OCI-LY1 (cell line): Measurements from ENCODE around the gene MTNR1B.

Experiments used
- H2AFZ ChIP-seq: fragments of 200-600 bp; sonication (generic), shearing (Covaris generic); 2 replicates; pipeline ENCODE4 v1.6.0; 2014; ENCODE audit warnings: antibody characterized with exemption, mild to moderate bottlenecking, low read length
- H3F3A ChIP-seq: fragments of 200-600 bp; sonication (generic), shearing (Covaris generic); 2 replicates; pipeline ENCODE4 v1.6.0; 2014; ENCODE audit warnings: mild to moderate bottlenecking, antibody characterized with exemption, low read length, moderate library complexity; ENCODE audit not compliant: insufficient read depth
- H3K27ac ChIP-seq: fragments of 200-600 bp; sonication (generic); 2 replicates; pipeline ENCODE4 v1.5.1; 2014; ENCODE audit warnings: low read length, mixed run types, mild to moderate bottlenecking, low read depth; ENCODE audit not compliant: poor library complexity, severe bottlenecking
- H3K27me3 ChIP-seq: fragments of 200-600 bp; sonication (generic); 2 replicates; pipeline ENCODE4 v1.6.0; 2014; ENCODE audit warnings: antibody characterized with exemption, mild to moderate bottlenecking, low read length, moderate library complexity; ENCODE audit not compliant: insufficient read depth
- H3K36me3 ChIP-seq: fragments of 200-600 bp; sonication (generic); 2 replicates; pipeline ENCODE4 v1.6.1; 2014; ENCODE audit warnings: mild to moderate bottlenecking, antibody characterized with exemption, low read length, moderate library complexity, mixed read lengths; ENCODE audit not compliant: insufficient read depth
- H3K4me1 ChIP-seq: fragments of 200-600 bp; sonication (generic); 2 replicates; pipeline ENCODE4 v1.5.1; 2014; ENCODE audit warnings: mild to moderate bottlenecking, low read length, moderate library complexity; ENCODE audit not compliant: insufficient read depth, severe bottlenecking
- H3K4me2 ChIP-seq: fragments of 200-600 bp; sonication (generic), shearing (Covaris generic); 2 replicates; pipeline ENCODE4 v1.6.1; 2014; ENCODE audit warnings: low read length
- H3K4me3 ChIP-seq: fragments of 200-600 bp; sonication (generic); 2 replicates; pipeline ENCODE4 v1.5.1; 2014; ENCODE audit warnings: low read length, low read depth, mild to moderate bottlenecking, mixed read lengths; ENCODE audit not compliant: poor library complexity, severe bottlenecking
- H3K79me2 ChIP-seq: fragments of 200-600 bp; shearing (Covaris generic); 2 replicates; pipeline ENCODE4 v1.6.1; 2016; ENCODE audit warnings: mixed run types, low read length, mixed read lengths; ENCODE audit not compliant: insufficient read depth
- H3K9ac ChIP-seq: fragments of 200-600 bp; sonication (generic), shearing (Covaris generic); 2 replicates; pipeline ENCODE4 v1.6.1; 2014; ENCODE audit warnings: mild to moderate bottlenecking, low read length, mixed read lengths
- H3K9me2 ChIP-seq: fragments of 200-600 bp; sonication (generic), shearing (Covaris generic); 2 replicates; pipeline ENCODE4 v1.6.1; 2014; ENCODE audit warnings: low read depth, mild to moderate bottlenecking, low read length, mixed read lengths
- H3K9me3 ChIP-seq: fragments of 200-600 bp; shearing (Covaris generic); 2 replicates; pipeline ENCODE4 v1.6.1; 2014; ENCODE audit warnings: low read length, mixed read lengths
- H4K20me1 ChIP-seq: fragments of 200-600 bp; sonication (generic), shearing (Covaris generic); 2 replicates; pipeline ENCODE4 v1.6.0; 2016; ENCODE audit warnings: mild to moderate bottlenecking, low read length; ENCODE audit not compliant: insufficient read depth
- EZH2 ChIP-seq: fragments of 200-600 bp; sonication (generic), shearing (Covaris generic); IDR thresholded peaks from 2 replicates; pipeline ENCODE4 v1.8.0; 2017; ENCODE audit warnings: borderline replicate concordance, mixed run types, mild to moderate bottlenecking, antibody characterized with exemption, low read length, moderate library complexity, mixed read lengths
- TF ChIP-seq, protein P1 (sequence below): fragments of 200-600 bp; sonication (generic), shearing (Covaris generic); IDR thresholded peaks from 2 replicates; pipeline ENCODE4 v1.5.1; 2017; ENCODE audit warnings: mild to moderate bottlenecking, antibody characterized with exemption, low read length, moderate library complexity, mixed read lengths

MTNR1B gene

DNA sequence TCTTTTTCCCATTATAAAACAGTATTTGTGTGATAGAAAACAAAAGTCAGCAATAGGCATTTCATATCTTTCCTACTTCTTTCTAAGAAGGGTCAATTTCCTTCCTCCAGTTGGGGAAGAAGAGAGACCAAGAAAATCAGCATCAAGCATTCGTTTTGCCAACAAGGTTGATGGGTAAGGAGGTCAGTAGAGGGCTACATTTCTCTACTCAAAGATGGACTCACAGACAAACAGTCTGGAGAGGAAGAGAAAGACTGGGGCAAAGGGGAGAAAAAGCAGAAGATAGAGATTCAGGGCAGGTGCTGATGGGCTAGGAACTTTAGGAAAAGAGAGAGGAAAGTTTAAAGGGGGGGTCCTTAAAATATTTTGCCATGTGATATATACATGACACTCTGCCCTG is 8.6 kb upstream of the MTNR1B start:
- TF ChIP-seq, protein P1, sequence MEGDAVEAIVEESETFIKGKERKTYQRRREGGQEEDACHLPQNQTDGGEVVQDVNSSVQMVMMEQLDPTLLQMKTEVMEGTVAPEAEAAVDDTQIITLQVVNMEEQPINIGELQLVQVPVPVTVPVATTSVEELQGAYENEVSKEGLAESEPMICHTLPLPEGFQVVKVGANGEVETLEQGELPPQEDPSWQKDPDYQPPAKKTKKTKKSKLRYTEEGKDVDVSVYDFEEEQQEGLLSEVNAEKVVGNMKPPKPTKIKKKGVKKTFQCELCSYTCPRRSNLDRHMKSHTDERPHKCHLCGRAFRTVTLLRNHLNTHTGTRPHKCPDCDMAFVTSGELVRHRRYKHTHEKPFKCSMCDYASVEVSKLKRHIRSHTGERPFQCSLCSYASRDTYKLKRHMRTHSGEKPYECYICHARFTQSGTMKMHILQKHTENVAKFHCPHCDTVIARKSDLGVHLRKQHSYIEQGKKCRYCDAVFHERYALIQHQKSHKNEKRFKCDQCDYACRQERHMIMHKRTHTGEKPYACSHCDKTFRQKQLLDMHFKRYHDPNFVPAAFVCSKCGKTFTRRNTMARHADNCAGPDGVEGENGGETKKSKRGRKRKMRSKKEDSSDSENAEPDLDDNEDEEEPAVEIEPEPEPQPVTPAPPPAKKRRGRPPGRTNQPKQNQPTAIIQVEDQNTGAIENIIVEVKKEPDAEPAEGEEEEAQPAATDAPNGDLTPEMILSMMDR = no peak
- no peak for TF ChIP-seq EZH2
- H3K79me2 ChIP-seq = no peaks in the 10 kb centered on the region
- H3K4me3 ChIP-seq = no peak overlapping the region
- H3K36me3 ChIP-seq = no peaks in the 10 kb centered on the region
- no peaks in the 10 kb centered on the region for H3F3A ChIP-seq
- H3K4me1 ChIP-seq = no peaks in the 10 kb centered on the region
- no peaks in the 10 kb centered on the region for H3K9me2 ChIP-seq
- no peak overlapping the region for H3K9ac ChIP-seq
- no peak overlapping the region for H3K27ac ChIP-seq
- H3K4me2 ChIP-seq = no peak overlapping the region
- H2AFZ ChIP-seq = no peak overlapping the region
- no peaks in the 10 kb centered on the region for H3K27me3 ChIP-seq
- H4K20me1 ChIP-seq = no peaks in the 10 kb centered on the region
- no peaks in the 10 kb centered on the region for H3K9me3 ChIP-seq

DNA sequence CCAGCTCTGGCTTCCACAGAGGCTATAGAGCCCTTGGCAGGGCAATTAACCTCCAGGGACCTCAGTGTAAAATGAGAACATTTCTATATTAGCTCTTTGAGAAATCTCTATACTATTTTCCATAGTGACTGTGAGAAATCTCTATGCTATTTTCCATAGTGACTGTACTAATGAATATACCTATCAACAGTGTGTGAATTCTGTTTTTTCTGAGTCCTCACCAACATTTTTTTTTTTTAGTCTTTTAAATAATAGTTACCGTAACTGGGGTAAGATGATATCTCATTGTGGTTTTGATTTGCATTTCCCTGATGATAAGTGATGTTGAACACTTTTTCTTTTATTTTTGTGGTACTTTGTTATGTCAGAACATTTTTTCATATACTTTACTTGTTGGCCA is 7.0 kb upstream of the MTNR1B start:
- Histone ChIP-seq H4K20me1 (no peaks in the 10 kb centered on the region), H2AFZ (no peak overlapping the region), H3K4me1 (no peaks in the 10 kb centered on the region), H3K27ac (no peak overlapping the region), H3K36me3 (no peaks in the 10 kb centered on the region), H3K4me3 (no peak overlapping the region), H3K79me2 (no peaks in the 10 kb centered on the region), H3K9me2 (no peaks in the 10 kb centered on the region), H3K27me3 (no peaks in the 10 kb centered on the region), H3K9ac (no peak overlapping the region), H3F3A (no peaks in the 10 kb centered on the region), H3K4me2 (no peak overlapping the region), H3K9me3 (no peaks in the 10 kb centered on the region)
- no peak for TF ChIP-seq EZH2
- TF ChIP-seq, protein P1 = no peak

DNA sequence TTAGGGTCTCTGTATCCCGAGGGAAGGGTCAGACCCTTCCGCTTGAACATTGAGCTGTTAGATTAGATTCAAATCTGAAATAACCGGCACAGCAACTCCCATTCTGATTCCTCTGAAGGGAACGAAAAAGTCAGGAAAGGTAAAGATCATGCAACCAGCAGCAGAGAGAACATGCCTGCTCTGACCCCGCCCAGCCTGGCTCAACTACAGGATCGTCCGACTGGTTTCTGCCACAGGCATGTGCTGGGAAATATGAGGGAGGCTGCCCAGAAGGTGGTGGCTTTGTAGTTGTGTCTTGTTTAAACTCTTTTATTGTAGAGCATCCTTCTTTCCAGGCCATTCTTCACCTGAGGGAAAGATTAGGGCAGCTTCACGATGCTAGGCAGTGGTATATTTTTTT is 5.0 kb upstream of the MTNR1B start:
- H3K27me3 ChIP-seq = no peaks in the 10 kb centered on the region
- no peak overlapping the region for H3K27ac ChIP-seq
- no peaks in the 10 kb centered on the region for H3K9me3 ChIP-seq
- H3K4me1 ChIP-seq = no peaks in the 10 kb centered on the region
- H3K36me3 ChIP-seq = no peaks in the 10 kb centered on the region
- H4K20me1 ChIP-seq = no peaks in the 10 kb centered on the region
- H3K9ac ChIP-seq = no peak overlapping the region
- no peaks in the 10 kb centered on the region for H3K9me2 ChIP-seq
- no peak overlapping the region for H2AFZ ChIP-seq
- H3K79me2 ChIP-seq = no peaks in the 10 kb centered on the region
- TF ChIP-seq, protein P1 = no peak
- no peak for TF ChIP-seq EZH2
- H3K4me3 ChIP-seq = no peak overlapping the region
- no peaks in the 10 kb centered on the region for H3F3A ChIP-seq
- H3K4me2 ChIP-seq = no peak overlapping the region
